Neutrophil (primary cell): ENCODE data around the gene CCDC149.

ENCODE experiments used
- H3K27ac ChIP-seq: fragments of 200-600 bp; sonication (generic); 2 replicates; pipeline ENCODE4 v1.5.1; 2016; ENCODE audit warnings: mild to moderate bottlenecking, moderate library complexity
- H3K27me3 ChIP-seq: fragments of 200-600 bp; sonication (generic); 2 replicates; pipeline ENCODE4 v1.6.0; 2016; ENCODE audit warnings: mild to moderate bottlenecking
- H3K36me3 ChIP-seq: fragments of 200-600 bp; sonication (generic); 2 replicates; pipeline ENCODE4 v1.5.1; 2017
- H3K4me1 ChIP-seq, 2 experiments: fragments of 200-600 bp in 1 of 2; sonication (generic) in 1 of 2; 1 replicate in 1 of 2; 2 replicates in 1 of 2; pipeline versions ENCODE4 v1.5.1 to v1.6.1; 2013 to 2016; ENCODE audit warnings: low read depth in 1 of 2, low read length in 1 of 2, mild to moderate bottlenecking in 1 of 2, moderate library complexity in 1 of 2; ENCODE audit not compliant: control insufficient read depth in 1 of 2, insufficient read depth in 1 of 2
- H3K4me3 ChIP-seq, 2 experiments: fragments of 200-600 bp in 1 of 2; sonication (generic) in 1 of 2; 1 replicate in 1 of 2; 2 replicates in 1 of 2; pipeline ENCODE4 v1.5.1; 2013 to 2016; ENCODE audit warnings: low read depth in 1 of 2, low read length in 1 of 2, mild to moderate bottlenecking in 1 of 2, moderate library complexity in 1 of 2
- H3K9me3 ChIP-seq: fragments of 200-600 bp; sonication (generic); 2 replicates; pipeline ENCODE4 v1.5.1; 2016
- CTCF ChIP-seq: fragments of 200-600 bp; sonication (generic); IDR thresholded peaks from 2 replicates; pipeline ENCODE4 v1.5.1; 2016; ENCODE audit warnings: antibody characterized with exemption

CCDC149 gene

DNA sequence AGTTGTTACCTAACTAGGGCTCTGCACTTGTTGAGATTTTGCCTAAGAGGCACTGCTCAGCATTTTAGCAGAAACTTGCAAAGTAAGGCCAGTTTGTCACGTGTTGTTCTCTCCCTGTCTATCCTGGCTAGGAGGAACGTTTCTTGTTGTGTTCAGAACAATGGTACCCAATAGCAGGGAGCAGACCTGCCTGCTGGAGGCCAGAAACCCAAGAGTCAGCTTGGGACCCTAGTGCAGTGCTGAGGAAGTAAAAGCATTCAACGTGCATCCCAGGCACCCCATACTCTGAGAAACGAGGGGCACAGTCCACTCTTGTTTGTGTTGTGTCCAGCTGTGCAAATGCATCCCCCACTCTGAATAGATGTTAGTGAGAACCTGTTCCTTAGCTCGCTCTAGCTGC is 75.1 kb downstream of the CCDC149 start:
- Histone ChIP-seq H3K27ac (no peak overlapping the region), H3K27me3 (no peaks in the 10 kb centered on the region), H3K4me3 (no peak overlapping the region), H3K4me1 (no peaks in the 10 kb centered on the region), H3K36me3 (no peaks in the 10 kb centered on the region), H3K9me3 (no peaks in the 10 kb centered on the region)
- TF ChIP-seq CTCF: no peak

GRCh38 chr4:24837336-24837735 is 75.5 kb downstream of the CCDC149 start:
- H3K4me1 ChIP-seq: no peaks in the 10 kb centered on the region
- no peak overlapping the region for H3K27ac ChIP-seq
- no peak overlapping the region for H3K4me3 ChIP-seq
- no peaks in the 10 kb centered on the region for H3K9me3 ChIP-seq
- TF ChIP-seq CTCF: no peak
- H3K27me3 ChIP-seq: no peaks in the 10 kb centered on the region
- H3K36me3 ChIP-seq: no peaks in the 10 kb centered on the region

DNA sequence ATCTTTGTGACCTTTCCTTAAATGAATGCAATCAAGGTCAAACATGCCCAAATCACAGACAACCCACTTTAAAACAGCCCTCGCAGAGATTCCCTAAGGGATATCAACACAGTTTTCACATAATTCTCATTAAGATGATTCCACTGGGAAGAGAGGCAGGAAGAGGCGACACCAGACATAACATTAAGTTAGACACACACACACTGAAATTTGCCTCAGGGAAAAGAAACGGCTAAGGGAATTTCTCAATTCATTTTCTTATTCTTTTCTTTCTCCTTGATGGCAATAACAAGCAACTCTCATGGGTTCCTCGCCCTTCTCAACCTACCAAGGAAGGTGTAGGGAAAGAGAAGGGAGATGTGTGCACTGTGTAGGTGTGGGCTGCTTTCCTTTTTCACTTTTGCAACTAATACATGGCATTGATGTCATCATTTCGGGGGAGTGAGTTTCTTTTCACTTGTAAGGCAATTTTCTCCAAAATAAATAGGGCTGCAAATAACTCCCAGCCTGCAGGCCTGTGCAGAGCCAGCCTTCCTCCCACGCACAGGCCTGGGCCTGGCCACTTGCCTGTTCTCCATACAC is 76.1 kb downstream of the CCDC149 start:
- Histone ChIP-seq H3K4me1 (no peaks in the 10 kb centered on the region), H3K27me3 (no peaks in the 10 kb centered on the region), H3K27ac (no peak overlapping the region), H3K4me3 (no peak overlapping the region), H3K9me3 (no peaks in the 10 kb centered on the region), H3K36me3 (no peaks in the 10 kb centered on the region)
- no peak for TF ChIP-seq CTCF

- H3K36me3 ChIP-seq: no peaks in the 10 kb centered on the region
- H3K4me1 ChIP-seq: no peaks in the 10 kb centered on the region
- no peaks in the 10 kb centered on the region for H3K27me3 ChIP-seq
- no peaks in the 10 kb centered on the region for H3K9me3 ChIP-seq
- no peak overlapping the region for H3K27ac ChIP-seq
- no peak for TF ChIP-seq CTCF
- H3K4me3 ChIP-seq: no peak overlapping the region
Observed at GRCh38 chr4:24835696-24836095, 77.1 kb downstream of the CCDC149 start.

DNA sequence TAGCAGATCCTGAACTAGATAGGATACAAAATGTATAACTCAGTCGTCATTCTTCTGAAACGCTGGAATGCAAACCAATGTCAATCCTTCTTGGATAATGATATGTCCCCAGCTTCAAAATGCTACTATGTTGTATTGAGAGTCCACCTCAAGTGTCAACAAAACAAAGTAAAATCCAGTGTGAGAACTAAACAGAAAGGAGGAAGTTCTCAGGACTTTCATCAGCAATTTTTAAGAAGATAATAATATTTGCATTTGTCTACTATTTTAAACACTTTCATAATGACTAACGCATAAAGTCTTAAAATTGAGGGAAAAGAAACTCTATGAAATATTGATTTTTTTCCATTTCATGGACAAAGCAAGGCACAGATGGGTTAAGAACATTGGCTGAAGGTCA is 81.2 kb downstream of the CCDC149 start:
- Histone ChIP-seq H3K9me3 (no peaks in the 10 kb centered on the region), H3K27me3 (no peaks in the 10 kb centered on the region), H3K4me1 (no peaks in the 10 kb centered on the region), H3K27ac (no peak overlapping the region), H3K36me3 (no peaks in the 10 kb centered on the region), H3K4me3 (no peak overlapping the region)
- no peak for TF ChIP-seq CTCF

- H3K27me3 ChIP-seq: no peaks in the 10 kb centered on the region
- no peak overlapping the region for H3K4me3 ChIP-seq
- no peaks in the 10 kb centered on the region for H3K9me3 ChIP-seq
- no peak for TF ChIP-seq CTCF
- H3K36me3 ChIP-seq: no peaks in the 10 kb centered on the region
- no peaks in the 10 kb centered on the region for H3K4me1 ChIP-seq
- H3K27ac ChIP-seq: no peak overlapping the region
Observed at GRCh38 chr4:24824720-24825119, 88.1 kb downstream of the CCDC149 start.
